SK-N-SH (cell line): ENCODE results near the gene NLGN1. TPM values are rescaled to one million over a fixed set of nuclear protein-coding genes. Genes with fewer than 3 reads are reported as not detected.

ENCODE experiments used
- CTCF ChIA-PET: fragments of 300-600, 350-600 bp; formaldehyde crosslinking; extraction: SDS; loops from one replicate; lab custom pipeline; 2021; lab: Yijun Ruan, JAX
- POLR2A ChIA-PET: fragments of 350-600 bp; sonication (Branson Sonifier 250); formaldehyde crosslinking; extraction: SDS; loops from one replicate; lab custom pipeline; 2020; ENCODE audit warnings: antibody characterized with exemption, inconsistent platforms; lab: Yijun Ruan, JAX
- DNase-seq: peaks from one replicate; pipeline ENCODE4 v3.0.0; 2012
- H2AFZ ChIP-seq: fragments of 200-600 bp; sonication (generic); 2 replicates; pipeline ENCODE4 v1.8.1; 2016; ENCODE audit warnings: antibody characterized with exemption, mild to moderate bottlenecking, low read depth
- H3F3A ChIP-seq: fragments of 200-600 bp; sonication (generic); replicated peaks from 2 replicates; pipeline ENCODE3; 2016; ENCODE audit warnings: antibody characterized with exemption, mild to moderate bottlenecking; ENCODE audit not compliant: insufficient read depth
- H3K27ac ChIP-seq, 2 experiments: fragments of 200-500 bp in 1 of 2; fragments of 200-600 bp in 1 of 2; sonication (Bioruptor generic) in 1 of 2; sonication (generic), shearing (Covaris generic) in 1 of 2; 2 replicates each; pipeline versions ENCODE4 v1.5.1 to v1.6.1; 2014 to 2016; ENCODE audit warnings: low read depth in 2 of 2, inconsistent platforms in 1 of 2, low read length in 1 of 2, mild to moderate bottlenecking in 1 of 2, mixed read lengths in 1 of 2
- H3K27me3 ChIP-seq: fragments of 200-600 bp; sonication (generic), shearing (Covaris generic); 2 replicates; pipeline ENCODE4 v1.6.1; 2016; ENCODE audit warnings: mixed run types; ENCODE audit not compliant: insufficient read depth
- H3K36me3 ChIP-seq, 2 experiments: fragments of 200-500 bp in 1 of 2; fragments of 200-600 bp in 1 of 2; sonication (Bioruptor generic) in 1 of 2; sonication (generic) in 1 of 2; replicated peaks in 1 of 2; 2 replicates each; pipeline versions ENCODE3 to v1.5.1; 2014 to 2016; ENCODE audit warnings: low read length in 1 of 2, mild to moderate bottlenecking in 1 of 2; ENCODE audit not compliant: insufficient read depth in 2 of 2, control insufficient read depth in 1 of 2
- H3K4me1 ChIP-seq, 2 experiments: fragments of 200-500 bp in 1 of 2; fragments of 200-600 bp in 1 of 2; sonication (Bioruptor generic) in 1 of 2; sonication (generic), shearing (Covaris generic) in 1 of 2; 2 replicates each; pipeline versions ENCODE4 v1.5.1 to v1.6.1; 2014 to 2016; ENCODE audit warnings: low read depth in 1 of 2, low read length in 1 of 2, mixed run types in 1 of 2; ENCODE audit not compliant: insufficient read depth in 2 of 2, control insufficient read depth in 1 of 2
- H3K4me2 ChIP-seq: fragments of 200-600 bp; sonication (generic), shearing (Covaris generic); 2 replicates; pipeline ENCODE4 v1.6.1; 2017; ENCODE audit warnings: mixed run types
- H3K4me3 ChIP-seq, 2 experiments: fragments of 200-500 bp in 1 of 2; fragments of 200-600 bp in 1 of 2; sonication (Bioruptor generic) in 1 of 2; sonication (generic), shearing (Covaris generic) in 1 of 2; 2 replicates each; pipeline versions ENCODE4 v1.5.1 to v1.8.1; 2014 to 2016; ENCODE audit warnings: low read depth in 2 of 2, inconsistent platforms in 1 of 2, low read length in 1 of 2, mild to moderate bottlenecking in 1 of 2, mixed read lengths in 1 of 2, moderate library complexity in 1 of 2
- H3K79me2 ChIP-seq: fragments of 200-600 bp; sonication (generic); 2 replicates; pipeline ENCODE4 v1.8.1; 2017; ENCODE audit warnings: mild to moderate bottlenecking; ENCODE audit not compliant: insufficient read depth
- H3K9ac ChIP-seq: fragments of 200-600 bp; sonication (generic); 2 replicates; pipeline ENCODE4 v1.6.1; 2017; ENCODE audit warnings: mixed run types
- H3K9me2 ChIP-seq: fragments of 200-600 bp; sonication (generic); 2 replicates; pipeline ENCODE4 v1.6.1; 2017; ENCODE audit warnings: mixed run types
- H3K9me3 ChIP-seq: fragments of 200-600 bp; sonication (generic); 2 replicates; pipeline ENCODE4 v1.6.1; 2017; ENCODE audit warnings: mixed run types, mild to moderate bottlenecking, moderate library complexity
- H4K20me1 ChIP-seq: fragments of 200-600 bp; sonication (generic); 2 replicates; pipeline ENCODE4 v1.6.1; 2017; ENCODE audit warnings: mild to moderate bottlenecking, mixed run types; ENCODE audit not compliant: insufficient read depth
- EP300 ChIP-seq, 2 experiments: IDR thresholded peaks; 2 replicates each; pipeline versions ENCODE4 v1.4.0 to v1.6.1; 2012; ENCODE audit warnings: borderline replicate concordance in 1 of 2, low read depth in 1 of 2, low read length in 1 of 2
- FOSL2 ChIP-seq: IDR thresholded peaks from 2 replicates; pipeline ENCODE4 v1.4.0; 2012; ENCODE audit warnings: low read depth, mild to moderate bottlenecking, moderate library complexity, borderline replicate concordance
- GABPA ChIP-seq: IDR thresholded peaks from 2 replicates; pipeline ENCODE4 v1.4.0; 2012; ENCODE audit warnings: low read depth, mild to moderate bottlenecking
- GATA2 ChIP-seq: sonication (generic); formaldehyde crosslinking; IDR thresholded peaks from 2 replicates; pipeline ENCODE4 v1.5.0; 2020; ENCODE audit warnings: mild to moderate bottlenecking, missing genetic modification reagents
- MXI1 ChIP-seq: IDR thresholded peaks from 2 replicates; pipeline ENCODE4 v1.6.1; 2012; ENCODE audit warnings: mild to moderate bottlenecking, low read depth, low read length, improper control_type of control experiment
- RCOR1 ChIP-seq: fragments of 150-350 bp; IDR thresholded peaks from 2 replicates; pipeline ENCODE4 v1.6.1; 2017; ENCODE audit warnings: antibody characterized with exemption, low read length
- RFX5 ChIP-seq: IDR thresholded peaks from 2 replicates; pipeline ENCODE4 v1.6.1; 2012; ENCODE audit warnings: mild to moderate bottlenecking, improper control_type of control experiment, low read length
- TAF1 ChIP-seq: IDR thresholded peaks from 2 replicates; pipeline ENCODE4 v1.6.1; 2012; ENCODE audit warnings: low read depth, mild to moderate bottlenecking, low read length, moderate library complexity, borderline replicate concordance
- YY1 ChIP-seq: IDR thresholded peaks from 2 replicates; pipeline ENCODE4 v1.4.0; 2012; ENCODE audit warnings: low read depth, mild to moderate bottlenecking
- WGBS: methylation state at CpG from one replicate; pipeline ENCODE4 v1.1.6; 2017; ENCODE audit warnings: low lambda C conversion rate; 5-methylcytosine and 5-hydroxymethylcytosine counted together
- polyA plus RNA-seq, 3 experiments: library from polyadenylated mRNA; depleted of rRNA; stranded (reverse); fragments of >200 nt; gene quantifications; 2 replicates each; pipeline ENCODE4 v1.2.3, GENCODE V29; 2012
- TF ChIP-seq, protein P1 (sequence below): IDR thresholded peaks from 2 replicates; pipeline ENCODE4 v1.6.1; 2012; ENCODE audit warnings: mild to moderate bottlenecking, low read depth, low read length, moderate library complexity
- TF ChIP-seq, protein P2 (sequence below): IDR thresholded peaks from 2 replicates; pipeline ENCODE4 v1.4.0; 2012; ENCODE audit warnings: low read depth, borderline replicate concordance
- TF ChIP-seq, protein P3 (sequence below): IDR thresholded peaks from 2 replicates; pipeline ENCODE4 v1.4.0; 2012; ENCODE audit warnings: low read depth
- TF ChIP-seq, protein P4 (sequence below): IDR thresholded peaks from 2 replicates; pipeline ENCODE4; 2012
- TF ChIP-seq, protein P5 (sequence below): fragments of 200-600 bp; sonication (generic); IDR thresholded peaks from 2 replicates; pipeline ENCODE4 v1.6.1; 2017; ENCODE audit warnings: antibody characterized with exemption, mild to moderate bottlenecking, moderate library complexity

Gene NLGN1
- polyA plus RNA-seq, 1 of the 3 experiments (the other 2 are of a cell fraction), result 1.5 TPM

DNA sequence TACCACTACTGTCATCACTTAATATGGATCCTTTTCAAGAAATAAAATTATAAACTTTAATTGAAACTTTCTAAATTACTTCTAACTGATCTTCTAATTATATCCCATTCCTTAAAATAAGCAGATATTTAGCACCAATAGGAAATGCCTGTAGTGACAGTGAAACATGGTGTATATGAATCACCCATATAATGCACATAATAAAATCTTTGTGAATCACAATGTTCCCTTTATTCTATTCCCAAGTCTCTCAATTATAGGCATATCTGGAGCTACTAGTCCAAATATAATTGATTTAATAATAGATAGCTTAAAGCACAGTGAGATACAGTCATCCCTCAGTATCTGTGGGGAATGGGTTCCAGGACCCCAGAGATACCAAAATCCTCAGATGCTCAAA is 490.3 kb downstream of the NLGN1 start (continued):
- TF ChIP-seq, protein P1, sequence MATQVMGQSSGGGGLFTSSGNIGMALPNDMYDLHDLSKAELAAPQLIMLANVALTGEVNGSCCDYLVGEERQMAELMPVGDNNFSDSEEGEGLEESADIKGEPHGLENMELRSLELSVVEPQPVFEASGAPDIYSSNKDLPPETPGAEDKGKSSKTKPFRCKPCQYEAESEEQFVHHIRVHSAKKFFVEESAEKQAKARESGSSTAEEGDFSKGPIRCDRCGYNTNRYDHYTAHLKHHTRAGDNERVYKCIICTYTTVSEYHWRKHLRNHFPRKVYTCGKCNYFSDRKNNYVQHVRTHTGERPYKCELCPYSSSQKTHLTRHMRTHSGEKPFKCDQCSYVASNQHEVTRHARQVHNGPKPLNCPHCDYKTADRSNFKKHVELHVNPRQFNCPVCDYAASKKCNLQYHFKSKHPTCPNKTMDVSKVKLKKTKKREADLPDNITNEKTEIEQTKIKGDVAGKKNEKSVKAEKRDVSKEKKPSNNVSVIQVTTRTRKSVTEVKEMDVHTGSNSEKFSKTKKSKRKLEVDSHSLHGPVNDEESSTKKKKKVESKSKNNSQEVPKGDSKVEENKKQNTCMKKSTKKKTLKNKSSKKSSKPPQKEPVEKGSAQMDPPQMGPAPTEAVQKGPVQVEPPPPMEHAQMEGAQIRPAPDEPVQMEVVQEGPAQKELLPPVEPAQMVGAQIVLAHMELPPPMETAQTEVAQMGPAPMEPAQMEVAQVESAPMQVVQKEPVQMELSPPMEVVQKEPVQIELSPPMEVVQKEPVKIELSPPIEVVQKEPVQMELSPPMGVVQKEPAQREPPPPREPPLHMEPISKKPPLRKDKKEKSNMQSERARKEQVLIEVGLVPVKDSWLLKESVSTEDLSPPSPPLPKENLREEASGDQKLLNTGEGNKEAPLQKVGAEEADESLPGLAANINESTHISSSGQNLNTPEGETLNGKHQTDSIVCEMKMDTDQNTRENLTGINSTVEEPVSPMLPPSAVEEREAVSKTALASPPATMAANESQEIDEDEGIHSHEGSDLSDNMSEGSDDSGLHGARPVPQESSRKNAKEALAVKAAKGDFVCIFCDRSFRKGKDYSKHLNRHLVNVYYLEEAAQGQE, result no peak
- TF ChIP-seq GATA2 (CRISPR knock-in tag) (no peak), FOSL2 (no peak)
- TF ChIP-seq, protein P2, sequence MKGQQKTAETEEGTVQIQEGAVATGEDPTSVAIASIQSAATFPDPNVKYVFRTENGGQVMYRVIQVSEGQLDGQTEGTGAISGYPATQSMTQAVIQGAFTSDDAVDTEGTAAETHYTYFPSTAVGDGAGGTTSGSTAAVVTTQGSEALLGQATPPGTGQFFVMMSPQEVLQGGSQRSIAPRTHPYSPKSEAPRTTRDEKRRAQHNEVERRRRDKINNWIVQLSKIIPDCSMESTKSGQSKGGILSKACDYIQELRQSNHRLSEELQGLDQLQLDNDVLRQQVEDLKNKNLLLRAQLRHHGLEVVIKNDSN, result no peak
- TF ChIP-seq, protein P3, sequence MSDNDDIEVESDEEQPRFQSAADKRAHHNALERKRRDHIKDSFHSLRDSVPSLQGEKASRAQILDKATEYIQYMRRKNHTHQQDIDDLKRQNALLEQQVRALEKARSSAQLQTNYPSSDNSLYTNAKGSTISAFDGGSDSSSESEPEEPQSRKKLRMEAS, result no peak

DNA sequence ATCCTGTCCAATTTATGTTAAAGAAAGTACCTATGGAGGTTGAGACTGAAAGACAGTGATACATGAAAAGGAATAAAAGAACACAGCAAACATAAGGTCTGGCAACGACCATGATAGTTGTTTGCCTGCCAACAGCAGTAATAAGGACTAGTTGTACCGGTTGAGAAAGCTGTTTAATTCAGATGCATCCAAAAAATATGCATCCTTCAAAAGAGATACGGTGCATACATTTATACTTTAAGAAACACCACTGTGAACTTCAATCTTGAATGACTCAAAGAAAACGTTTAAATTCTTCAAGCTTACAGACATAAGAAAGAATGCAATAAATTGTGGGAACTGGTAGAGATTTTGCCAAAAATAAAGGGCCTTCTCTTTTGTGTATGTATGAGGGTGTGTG is 492.1 kb downstream of the NLGN1 start:
- H3K4me1 ChIP-seq, result peaks cover 0 to 30% of the 10 kb centered on the region in 2 experiments; a peak in 2 of 4 replicates
- DNase-seq, result no peak
- H3F3A ChIP-seq, result peaks cover 24% of the 10 kb centered on the region
- H3K27me3 ChIP-seq, result no peaks in the 10 kb centered on the region
- H3K36me3 ChIP-seq, result no peaks in the 10 kb centered on the region
- no peak overlapping the region for H3K9ac ChIP-seq
- no peak overlapping the region for H3K4me3 ChIP-seq
- H2AFZ ChIP-seq, result no peak overlapping the region; the same call in 1 of the 2 replicates
- WGBS, result 57% methylated on average over 4 of the region's 4 CpGs
- POLR2A ChIA-PET, result no interaction called here
- peak overlapping the region in 1 of 2 experiments; percentile 22; a peak in 2 of 4 replicates for H3K27ac ChIP-seq
- no peak overlapping the region for H3K4me2 ChIP-seq
- TF ChIP-seq, protein P4, sequence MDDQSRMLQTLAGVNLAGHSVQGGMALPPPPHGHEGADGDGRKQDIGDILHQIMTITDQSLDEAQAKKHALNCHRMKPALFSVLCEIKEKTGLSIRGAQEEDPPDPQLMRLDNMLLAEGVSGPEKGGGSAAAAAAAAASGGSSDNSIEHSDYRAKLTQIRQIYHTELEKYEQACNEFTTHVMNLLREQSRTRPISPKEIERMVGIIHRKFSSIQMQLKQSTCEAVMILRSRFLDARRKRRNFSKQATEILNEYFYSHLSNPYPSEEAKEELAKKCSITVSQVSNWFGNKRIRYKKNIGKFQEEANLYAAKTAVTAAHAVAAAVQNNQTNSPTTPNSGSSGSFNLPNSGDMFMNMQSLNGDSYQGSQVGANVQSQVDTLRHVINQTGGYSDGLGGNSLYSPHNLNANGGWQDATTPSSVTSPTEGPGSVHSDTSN, result peak; percentile 29; the same call in 1 of the 2 replicates
- TF ChIP-seq, protein P5, sequence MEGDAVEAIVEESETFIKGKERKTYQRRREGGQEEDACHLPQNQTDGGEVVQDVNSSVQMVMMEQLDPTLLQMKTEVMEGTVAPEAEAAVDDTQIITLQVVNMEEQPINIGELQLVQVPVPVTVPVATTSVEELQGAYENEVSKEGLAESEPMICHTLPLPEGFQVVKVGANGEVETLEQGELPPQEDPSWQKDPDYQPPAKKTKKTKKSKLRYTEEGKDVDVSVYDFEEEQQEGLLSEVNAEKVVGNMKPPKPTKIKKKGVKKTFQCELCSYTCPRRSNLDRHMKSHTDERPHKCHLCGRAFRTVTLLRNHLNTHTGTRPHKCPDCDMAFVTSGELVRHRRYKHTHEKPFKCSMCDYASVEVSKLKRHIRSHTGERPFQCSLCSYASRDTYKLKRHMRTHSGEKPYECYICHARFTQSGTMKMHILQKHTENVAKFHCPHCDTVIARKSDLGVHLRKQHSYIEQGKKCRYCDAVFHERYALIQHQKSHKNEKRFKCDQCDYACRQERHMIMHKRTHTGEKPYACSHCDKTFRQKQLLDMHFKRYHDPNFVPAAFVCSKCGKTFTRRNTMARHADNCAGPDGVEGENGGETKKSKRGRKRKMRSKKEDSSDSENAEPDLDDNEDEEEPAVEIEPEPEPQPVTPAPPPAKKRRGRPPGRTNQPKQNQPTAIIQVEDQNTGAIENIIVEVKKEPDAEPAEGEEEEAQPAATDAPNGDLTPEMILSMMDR, result no peak
- no peak for TF ChIP-seq RCOR1
- TF ChIP-seq TAF1, result no peak
- no peak for TF ChIP-seq MXI1
- TF ChIP-seq GABPA, result no peak
- no peak for TF ChIP-seq RFX5
- TF ChIP-seq EP300 (IDR thresholded peaks at IDR 0.05; ENCODE audit: borderline replicate concordance in 1 of 2, low read depth in 1 of 2, low read length in 1 of 2), result no peak
- no peak for TF ChIP-seq YY1
- TF ChIP-seq, protein P1, result no peak
- peak; percentile 12; the same call in 1 of the 2 replicates for TF ChIP-seq FOSL2
- H3K79me2 ChIP-seq, result no peaks in the 10 kb centered on the region
- H4K20me1 ChIP-seq, result no peaks in the 10 kb centered on the region
- CTCF ChIA-PET, result interaction anchor here (0.9 to 1.3 kb wide), 2 partner anchors 13 to 34 kb away, joined by 3 read pairs; no protein-coding TSS in a partner anchor
- H3K9me3 ChIP-seq, result no peaks in the 10 kb centered on the region
- H3K9me2 ChIP-seq, result no peaks in the 10 kb centered on the region
